ENCODE results near the gene SDC1.

The SDC1 gene

DNA sequence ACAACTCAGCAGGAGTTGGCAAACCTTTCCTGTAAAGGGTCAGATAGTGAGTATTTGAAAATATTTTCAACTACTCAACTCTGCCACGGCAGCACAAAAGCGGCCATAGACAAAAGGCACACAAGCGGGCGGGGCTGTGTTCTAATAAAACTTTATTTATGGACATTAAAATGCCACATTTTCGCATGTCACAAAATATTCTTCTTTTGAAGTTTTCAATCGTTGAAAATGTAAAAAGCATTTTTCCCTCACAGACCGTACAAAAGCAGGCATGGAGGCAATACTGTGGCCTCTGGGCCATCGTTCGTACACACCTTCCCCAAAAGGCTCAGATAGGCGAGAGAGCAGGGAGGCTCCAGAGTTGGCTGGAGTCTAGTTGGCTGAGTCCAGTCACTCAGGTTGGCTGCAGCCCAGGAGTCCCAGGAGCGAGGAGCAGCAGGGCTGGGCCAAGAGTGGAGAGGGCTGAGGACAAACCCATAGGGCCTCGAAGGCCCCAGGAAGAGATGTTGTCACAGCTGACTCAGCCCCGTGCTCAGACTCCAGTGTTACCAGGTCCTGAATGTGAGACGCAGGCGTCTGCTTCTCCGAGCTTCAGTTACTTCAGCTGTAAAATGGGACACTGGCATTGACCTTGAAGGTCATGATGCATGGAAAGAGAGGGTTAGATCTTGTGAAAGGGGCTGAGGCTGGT is 42.5 kb downstream of the SDC1 start:
- no peak for DNase-seq (ENCODE audit: extremely low read depth, low read depth)
- no peak overlapping the region for H3K4me3 ChIP-seq (replicated peaks; ENCODE audit: low read depth, low read length)
- TF ChIP-seq, protein P1, sequence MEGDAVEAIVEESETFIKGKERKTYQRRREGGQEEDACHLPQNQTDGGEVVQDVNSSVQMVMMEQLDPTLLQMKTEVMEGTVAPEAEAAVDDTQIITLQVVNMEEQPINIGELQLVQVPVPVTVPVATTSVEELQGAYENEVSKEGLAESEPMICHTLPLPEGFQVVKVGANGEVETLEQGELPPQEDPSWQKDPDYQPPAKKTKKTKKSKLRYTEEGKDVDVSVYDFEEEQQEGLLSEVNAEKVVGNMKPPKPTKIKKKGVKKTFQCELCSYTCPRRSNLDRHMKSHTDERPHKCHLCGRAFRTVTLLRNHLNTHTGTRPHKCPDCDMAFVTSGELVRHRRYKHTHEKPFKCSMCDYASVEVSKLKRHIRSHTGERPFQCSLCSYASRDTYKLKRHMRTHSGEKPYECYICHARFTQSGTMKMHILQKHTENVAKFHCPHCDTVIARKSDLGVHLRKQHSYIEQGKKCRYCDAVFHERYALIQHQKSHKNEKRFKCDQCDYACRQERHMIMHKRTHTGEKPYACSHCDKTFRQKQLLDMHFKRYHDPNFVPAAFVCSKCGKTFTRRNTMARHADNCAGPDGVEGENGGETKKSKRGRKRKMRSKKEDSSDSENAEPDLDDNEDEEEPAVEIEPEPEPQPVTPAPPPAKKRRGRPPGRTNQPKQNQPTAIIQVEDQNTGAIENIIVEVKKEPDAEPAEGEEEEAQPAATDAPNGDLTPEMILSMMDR (IDR thresholded peaks at IDR 0.05; ENCODE audit: low read depth, low read length, missing control alignments): no peak

DNA sequence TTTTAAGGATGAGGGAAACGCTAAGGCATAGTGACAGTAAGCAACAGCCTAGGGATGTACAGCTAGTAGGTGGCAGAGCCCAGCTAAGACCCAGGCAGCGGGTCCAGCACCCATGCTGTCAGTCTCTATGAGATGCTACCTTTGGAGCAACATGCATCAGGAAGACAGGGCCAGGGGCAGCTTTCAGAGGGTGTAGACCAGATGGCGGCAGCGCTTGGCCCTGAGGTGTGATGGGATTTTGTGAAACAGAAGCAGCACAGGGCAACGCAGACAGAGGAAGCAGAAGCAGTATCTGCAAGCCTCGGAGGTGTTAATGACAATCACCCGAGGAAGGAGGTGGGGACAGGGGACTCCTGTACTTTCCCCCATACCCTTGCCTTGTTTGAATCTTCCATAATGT is 43.2 kb downstream of the SDC1 start:
- H3K4me3 ChIP-seq (replicated peaks; ENCODE audit: low read depth, low read length): no peak overlapping the region
- no peak for DNase-seq (ENCODE audit: extremely low read depth, low read depth)
- TF ChIP-seq, protein P1 (IDR thresholded peaks at IDR 0.05; ENCODE audit: low read depth, low read length, missing control alignments): no peak

GRCh38 chr2:20180676-20181648 is 44.0 kb downstream of the SDC1 start:
- no peak overlapping the region for H3K4me3 ChIP-seq (replicated peaks; ENCODE audit: low read depth, low read length)
- TF ChIP-seq, protein P1 (IDR thresholded peaks at IDR 0.05; ENCODE audit: low read depth, low read length, missing control alignments): no peak
- no peak for DNase-seq (ENCODE audit: extremely low read depth, low read depth)

- no peak for DNase-seq (ENCODE audit: extremely low read depth, low read depth)
- TF ChIP-seq, protein P1 (IDR thresholded peaks at IDR 0.05; ENCODE audit: low read depth, low read length, missing control alignments): no peak
- H3K4me3 ChIP-seq (replicated peaks; ENCODE audit: low read depth, low read length): no peak overlapping the region
Observed at GRCh38 chr2:20179755-20180594, 45.0 kb downstream of the SDC1 start.

DNA sequence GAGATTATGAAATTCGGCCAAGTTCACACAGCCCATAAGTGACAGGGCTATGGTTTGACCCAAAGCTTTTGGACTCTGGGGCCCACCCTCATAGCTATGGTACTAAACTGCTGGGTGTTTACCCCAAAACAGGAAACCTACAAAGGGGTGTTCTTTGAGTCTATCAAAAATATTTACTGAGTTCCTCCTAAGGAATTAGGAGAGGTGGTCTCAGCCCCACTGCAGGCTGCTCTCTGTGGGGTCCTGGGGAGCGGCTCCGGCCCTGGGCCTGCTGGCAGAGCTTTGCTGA is 45.5 kb downstream of the SDC1 start:
- TF ChIP-seq, protein P1 (IDR thresholded peaks at IDR 0.05; ENCODE audit: low read depth, low read length, missing control alignments): no peak
- H3K4me3 ChIP-seq (replicated peaks; ENCODE audit: low read depth, low read length): no peak overlapping the region
- DNase-seq (ENCODE audit: extremely low read depth, low read depth): no peak

DNA sequence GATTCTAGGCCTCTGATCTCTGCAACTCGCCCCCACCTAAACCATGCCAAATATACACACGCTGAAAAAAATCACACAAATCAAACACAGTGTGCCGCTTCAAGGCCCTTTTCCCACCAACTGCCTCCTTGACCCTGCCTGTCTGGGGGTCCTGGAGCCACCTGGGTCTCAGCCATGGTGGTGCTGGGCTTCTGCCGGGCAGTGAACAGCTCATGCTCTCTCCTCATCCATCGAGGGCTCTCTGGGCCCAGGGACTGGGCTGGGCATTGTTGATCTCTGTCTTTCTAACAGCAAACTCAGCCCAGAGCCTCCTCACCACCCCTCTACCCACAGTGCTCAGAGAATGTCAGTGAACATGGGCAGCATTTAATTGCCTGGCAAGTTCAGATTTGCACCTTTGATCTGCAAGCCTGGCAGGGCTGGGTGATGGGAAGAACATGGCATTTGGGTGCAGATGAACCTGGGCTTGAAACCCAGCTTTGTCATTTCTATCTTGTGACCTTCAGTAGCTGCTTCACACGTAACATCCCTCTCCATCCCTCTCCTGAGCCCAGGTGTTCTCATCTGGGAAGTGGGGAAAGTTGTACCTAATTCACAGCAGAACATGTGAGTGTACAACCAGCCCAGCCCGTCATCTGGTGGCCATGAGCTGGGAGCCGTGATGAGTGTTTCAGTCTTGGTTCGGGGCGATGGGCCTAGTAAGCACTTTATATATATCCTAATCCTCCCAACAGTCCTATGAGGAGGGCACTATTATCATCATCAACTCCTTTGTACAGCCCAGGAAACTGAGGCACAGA is 46.1 kb downstream of the SDC1 start:
- DNase-seq (ENCODE audit: extremely low read depth, low read depth): no peak
- no peak overlapping the region for H3K4me3 ChIP-seq (replicated peaks; ENCODE audit: low read depth, low read length)
- TF ChIP-seq, protein P1 (IDR thresholded peaks at IDR 0.05; ENCODE audit: low read depth, low read length, missing control alignments): no peak
